RWPE2 (cell line): ENCODE measurements around the gene SLC39A3.

Source experiments
- ATAC-seq: fragments of 200-7000 bp; cut with Tn5 transposase; 3 replicates; pipeline ENCODE4 v1.9.1; 2021; ENCODE audit warnings: low read depth
- DNase-seq: peaks from one replicate; pipeline ENCODE4 v3.0.0-alpha.2; 2020; ENCODE audit warnings: low spot score
- H3K27ac ChIP-seq: fragments of 450-650 bp; 2 replicates; pipeline ENCODE4 v1.5.1; 2017; ENCODE audit warnings: mild to moderate bottlenecking; ENCODE audit not compliant: poor library complexity, severe bottlenecking
- H3K27me3 ChIP-seq: fragments of 250-450 bp; sonication (Bioruptor Pico); 2 replicates; pipeline ENCODE4 v1.5.1; 2021; ENCODE audit warnings: mild to moderate bottlenecking, moderate library complexity; ENCODE audit not compliant: insufficient read depth, poor library complexity, severe bottlenecking
- H3K36me3 ChIP-seq: fragments of 250-450 bp; sonication (Bioruptor Pico); 2 replicates; pipeline ENCODE4 v1.5.1; 2020; ENCODE audit warnings: low read depth, mild to moderate bottlenecking, moderate library complexity
- H3K4me1 ChIP-seq: fragments of 250-450 bp; sonication (Bioruptor Pico); 2 replicates; pipeline ENCODE4 v1.5.1; 2021; ENCODE audit warnings: mild to moderate bottlenecking, moderate library complexity; ENCODE audit not compliant: insufficient read depth, poor library complexity, severe bottlenecking
- H3K4me3 ChIP-seq: fragments of 250-450 bp; sonication (Bioruptor Pico); 2 replicates; pipeline ENCODE4 v1.5.1; 2021; ENCODE audit warnings: mild to moderate bottlenecking, moderate library complexity; ENCODE audit not compliant: severe bottlenecking
- H3K9me3 ChIP-seq: fragments of 250-450 bp; sonication (Bioruptor Pico); 2 replicates; pipeline ENCODE4 v1.5.1; 2021; ENCODE audit warnings: mild to moderate bottlenecking, moderate library complexity; ENCODE audit not compliant: severe bottlenecking
- CTCF ChIP-seq: fragments of 450-650 bp; IDR thresholded peaks from one replicate; pipeline ENCODE4 v1.5.1; 2017; ENCODE audit warnings: mild to moderate bottlenecking, moderate library complexity; ENCODE audit not compliant: poor library complexity, severe bottlenecking

Gene SLC39A3

GRCh38 chr19:2732157-2732725, 7.6 kb downstream of the SLC39A3 start:
- Histone ChIP-seq H3K36me3 (peaks cover 14% of the 10 kb centered on the region), H3K4me3 (no peak overlapping the region), H3K27ac (no peak overlapping the region), H3K27me3 (no peaks in the 10 kb centered on the region), H3K4me1 (no peaks in the 10 kb centered on the region), H3K9me3 (no peaks in the 10 kb centered on the region)
- no peak for TF ChIP-seq CTCF
- no peak for DNase-seq
- ATAC-seq, result no peak

GRCh38 chr19:2731181-2731995, 8.4 kb downstream of the SLC39A3 start:
- no peak for DNase-seq
- no peak for TF ChIP-seq CTCF
- no peaks in the 10 kb centered on the region for H3K4me1 ChIP-seq
- H3K36me3 ChIP-seq, result peaks cover 8% of the 10 kb centered on the region
- no peak for ATAC-seq
- no peak overlapping the region for H3K4me3 ChIP-seq
- no peak overlapping the region for H3K27ac ChIP-seq
- H3K27me3 ChIP-seq, result no peaks in the 10 kb centered on the region
- no peaks in the 10 kb centered on the region for H3K9me3 ChIP-seq

GRCh38 chr19:2729943-2730818, 9.6 kb downstream of the SLC39A3 start:
- Histone ChIP-seq H3K4me3 (no peak overlapping the region), H3K9me3 (no peaks in the 10 kb centered on the region), H3K4me1 (no peaks in the 10 kb centered on the region), H3K27ac (no peak overlapping the region), H3K27me3 (no peaks in the 10 kb centered on the region), H3K36me3 (no peaks in the 10 kb centered on the region)
- ATAC-seq (no peak), DNase-seq (no peak)
- no peak for TF ChIP-seq CTCF

GRCh38 chr19:2728783-2729387, 10.9 kb downstream of the SLC39A3 start:
- no peaks in the 10 kb centered on the region for H3K9me3 ChIP-seq
- no peak overlapping the region for H3K27ac ChIP-seq
- ATAC-seq (no peak), DNase-seq (no peak)
- no peaks in the 10 kb centered on the region for H3K36me3 ChIP-seq
- H3K4me1 ChIP-seq, result no peaks in the 10 kb centered on the region
- H3K27me3 ChIP-seq, result no peaks in the 10 kb centered on the region
- no peak overlapping the region for H3K4me3 ChIP-seq
- TF ChIP-seq CTCF, result no peak
